ENCODE data around the gene CCDC59. TPM values are rescaled to one million over a fixed set of nuclear protein-coding genes. Genes with fewer than 3 reads are reported as not detected.

CCDC59 gene
- total and polyA plus RNA-seq, 9 of the 15 experiments (the other 6 are each of a cell fraction or from before 2014, with no cell fraction given), result 34.0 to 186 (median 119) TPM

DNA sequence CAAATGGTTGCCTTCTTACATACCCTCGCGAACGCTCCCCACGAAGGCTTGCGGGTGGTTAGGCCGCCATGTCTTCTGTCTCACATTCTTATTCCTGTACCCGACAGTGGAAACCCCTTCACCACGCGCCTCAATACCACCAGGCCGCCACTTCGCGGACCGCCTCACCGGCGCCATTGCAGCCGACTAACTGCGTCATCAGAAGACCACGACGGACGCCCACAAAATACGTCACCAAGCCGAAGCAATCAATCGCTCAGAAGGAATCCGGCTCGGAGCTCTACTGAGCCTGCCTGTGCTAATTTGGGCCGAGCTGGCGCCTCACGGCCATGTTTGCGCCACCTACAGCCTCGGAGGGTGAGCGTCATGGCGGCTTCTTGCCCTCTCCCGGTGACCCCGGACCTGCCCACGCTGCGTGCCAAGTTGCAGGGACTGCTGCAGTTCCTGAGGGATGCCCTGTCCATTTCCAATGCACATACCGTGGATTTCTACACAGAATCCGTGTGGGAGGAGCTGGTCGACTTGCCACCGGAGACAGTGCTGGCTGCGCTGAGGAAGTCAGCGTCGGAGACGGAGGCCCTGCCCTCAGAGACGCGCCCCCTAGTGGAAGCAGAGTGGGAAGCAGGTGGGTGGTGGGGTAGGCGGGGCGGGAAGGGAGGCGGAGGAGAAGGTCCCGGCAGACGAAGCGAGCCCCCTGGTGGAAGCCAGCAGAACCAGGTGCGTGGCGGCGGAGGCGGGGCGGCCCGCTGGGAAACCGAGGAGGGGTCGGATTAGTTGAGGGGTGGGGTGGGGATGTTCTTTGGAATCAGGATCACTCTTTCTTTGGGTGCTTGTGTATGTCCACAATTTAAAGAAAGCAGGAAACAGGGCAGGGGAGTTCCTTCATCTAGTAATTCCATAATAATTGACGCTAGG, at the start of gene CCDC59, which contains the start of gene METTL25 (continued):
- TF ChIP-seq ID3 (CRISPR knock-in tag; IDR thresholded peaks at IDR 0.05) (no peak), ID3 (tag; IDR thresholded peaks at IDR 0.05) (peak; percentile 86), ZBTB8A (IDR thresholded peaks at IDR 0.05; ENCODE audit: partially characterized antibody) (no peak), PHB (CRISPR knock-in tag; IDR thresholded peaks at IDR 0.05) (no peak), TARDBP (IDR thresholded peaks at IDR 0.05) (peak; percentile 78; the same call in 1 of the 2 replicates), KLF16 (IDR thresholded peaks at IDR 0.05) (no peak), ZNF263 (CRISPR knock-in tag; IDR thresholded peaks at IDR 0.05; ENCODE audit: borderline replicate concordance) (no peak), STAT5A (IDR thresholded peaks at IDR 0.05; ENCODE audit: borderline replicate concordance, low read length) (no peak; the same call in 1 of the 2 replicates), FUS (optimal IDR thresholded peaks at IDR 0.05; ENCODE audit: low read depth, low read length) (no peak), THRA (IDR thresholded peaks at IDR 0.05) (no peak), ZMIZ1 (IDR thresholded peaks at IDR 0.05; ENCODE audit: low read depth in 2 of 2, low read length in 2 of 2) (peak; percentile 61 to 97), MIER1 (IDR thresholded peaks at IDR 0.05; ENCODE audit: low read depth) (peak; percentile 68; the same call in 1 of the 2 replicates)
- TF ChIP-seq, protein P1, sequence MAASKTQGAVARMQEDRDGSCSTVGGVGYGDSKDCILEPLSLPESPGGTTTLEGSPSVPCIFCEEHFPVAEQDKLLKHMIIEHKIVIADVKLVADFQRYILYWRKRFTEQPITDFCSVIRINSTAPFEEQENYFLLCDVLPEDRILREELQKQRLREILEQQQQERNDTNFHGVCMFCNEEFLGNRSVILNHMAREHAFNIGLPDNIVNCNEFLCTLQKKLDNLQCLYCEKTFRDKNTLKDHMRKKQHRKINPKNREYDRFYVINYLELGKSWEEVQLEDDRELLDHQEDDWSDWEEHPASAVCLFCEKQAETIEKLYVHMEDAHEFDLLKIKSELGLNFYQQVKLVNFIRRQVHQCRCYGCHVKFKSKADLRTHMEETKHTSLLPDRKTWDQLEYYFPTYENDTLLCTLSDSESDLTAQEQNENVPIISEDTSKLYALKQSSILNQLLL (CRISPR knock-in tag; IDR thresholded peaks at IDR 0.05; ENCODE audit: borderline replicate concordance), result no peak
- TF ChIP-seq, protein P2, sequence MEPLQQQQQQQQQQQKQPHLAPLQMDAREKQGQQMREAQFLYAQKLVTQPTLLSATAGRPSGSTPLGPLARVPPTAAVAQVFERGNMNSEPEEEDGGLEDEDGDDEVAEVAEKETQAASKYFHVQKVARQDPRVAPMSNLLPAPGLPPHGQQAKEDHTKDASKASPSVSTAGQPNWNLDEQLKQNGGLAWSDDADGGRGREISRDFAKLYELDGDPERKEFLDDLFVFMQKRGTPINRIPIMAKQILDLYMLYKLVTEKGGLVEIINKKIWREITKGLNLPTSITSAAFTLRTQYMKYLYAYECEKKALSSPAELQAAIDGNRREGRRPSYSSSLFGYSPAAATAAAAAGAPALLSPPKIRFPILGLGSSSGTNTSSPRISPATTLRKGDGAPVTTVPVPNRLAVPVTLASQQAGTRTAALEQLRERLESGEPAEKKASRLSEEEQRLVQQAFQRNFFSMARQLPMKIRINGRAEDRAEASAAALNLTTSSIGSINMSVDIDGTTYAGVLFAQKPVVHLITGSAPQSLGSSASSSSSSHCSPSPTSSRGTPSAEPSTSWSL (CRISPR knock-in tag; IDR thresholded peaks at IDR 0.05; ENCODE audit: borderline replicate concordance), result no peak
